GM12873 (cell line): ENCODE data around the gene LCN2.

ENCODE experiments used
- CTCF ChIP-seq: IDR thresholded peaks from 2 replicates; pipeline ENCODE4 v1.5.1; 2012; ENCODE audit warnings: low read depth, mild to moderate bottlenecking, moderate library complexity, low read length, control low read depth; ENCODE audit not compliant: insufficient read depth; ENCODE audit errors: missing control alignments

LCN2 gene

GRCh38 chr9:128122809-128123175 lies 26.5 kb upstream of the LCN2 start:
- TF ChIP-seq CTCF, result no peak

GRCh38 chr9:128123451-128124080 lies 25.7 kb upstream of the LCN2 start:
- TF ChIP-seq CTCF, result no peak

- TF ChIP-seq CTCF, result no peak
These were observed 24.8 kb upstream of the LCN2 start for GRCh38 chr9:128124451-128124850.

- peak; percentile 79 for TF ChIP-seq CTCF
These were observed 24.2 kb upstream of the LCN2 start for GRCh38 chr9:128124873-128125579.

GRCh38 chr9:128125580-128126354 lies 23.5 kb upstream of the LCN2 start:
- no peak for TF ChIP-seq CTCF

GRCh38 chr9:128127568-128127989 lies 21.7 kb upstream of the LCN2 start, which contains the start of gene PTGES2:
PTGES2 (minus strand) TSS chr9:128127729; CDS start chr9:128127717, 12 bp downstream.
- no peak for TF ChIP-seq CTCF

- TF ChIP-seq CTCF, result no peak
These were observed 21.0 kb upstream of the LCN2 start for GRCh38 chr9:128127990-128128835.
